Naive thymus-derived CD4-positive, alpha-beta T cell (primary cell): ENCODE results near the gene FGD2. TPM values are rescaled to one million over a fixed set of nuclear protein-coding genes. Genes with fewer than 3 reads are reported as not detected.
"Not testable (repeated sequence)": the region's sequence is repeated elsewhere in the genome, so short reads cannot be mapped to it uniquely, and the experiment has no call there.

Experiments
- ATAC-seq: fragments of 150-1000 bp; cut with Tn5 transposase; 2 replicates; pipeline ENCODE4 v1.10.0; 2021; ENCODE audit warnings: mild to moderate bottlenecking, moderate library complexity
- CTCF ChIA-PET: fragments of 350-600 bp; sonication (Branson Sonifier 250); formaldehyde crosslinking; loops from one replicate; lab custom pipeline; 2021; ENCODE audit warnings: antibody characterized with exemption; lab: Charles Lee
- POLR2A ChIA-PET: fragments of 350-600 bp; sonication (Branson Sonifier 250); formaldehyde crosslinking; loops from one replicate; lab custom pipeline; 2021; ENCODE audit warnings: antibody characterized with exemption, inconsistent platforms; lab: Charles Lee
- DNase-seq, 9 donors: peaks; one replicate each; pipeline versions ENCODE4 v3.0.0 to v3.0.0-alpha.2; 2020 to 2022; ENCODE audit warnings: mixed read lengths in 1 of 9
- H3K27ac ChIP-seq: one replicate; pipeline ENCODE4 v1.7.0; 2013; ENCODE audit warnings: mild to moderate bottlenecking, low read depth, low read length, moderate library complexity
- H3K27me3 ChIP-seq, 2 donors: one replicate each; pipeline ENCODE4 v1.7.0; 2013; ENCODE audit warnings: low read length in 2 of 2, mild to moderate bottlenecking in 2 of 2, moderate library complexity in 2 of 2; ENCODE audit not compliant: control insufficient read depth in 2 of 2, insufficient read depth in 2 of 2
- H3K36me3 ChIP-seq, 3 experiments: 1 replicate in 2 of 3; 2 replicates in 1 of 3; pipeline ENCODE4 v1.7.0; 2013; ENCODE audit warnings: low read length in 3 of 3, mild to moderate bottlenecking in 3 of 3, moderate library complexity in 1 of 3; ENCODE audit not compliant: insufficient read depth in 3 of 3, control insufficient read depth in 2 of 3
- H3K4me1 ChIP-seq, 2 donors: one replicate each; pipeline ENCODE4 v1.7.0; 2013; ENCODE audit warnings: low read length in 2 of 2, mild to moderate bottlenecking in 2 of 2, moderate library complexity in 1 of 2; ENCODE audit not compliant: control insufficient read depth in 2 of 2, insufficient read depth in 2 of 2
- H3K4me3 ChIP-seq: 2 replicates; pipeline ENCODE4 v1.7.0; 2013; ENCODE audit warnings: mild to moderate bottlenecking, low read length
- H3K9me3 ChIP-seq, 3 experiments: 1 replicate in 2 of 3; 2 replicates in 1 of 3; pipeline ENCODE4 v1.7.0; 2013; ENCODE audit warnings: low read length in 3 of 3; ENCODE audit not compliant: control insufficient read depth in 2 of 3
- H3K27ac Mint-ChIP-seq, 9 donors: one replicate each; pipeline ENCODE4 v1.8.0; 2020 to 2022; ENCODE audit warnings: mixed read lengths in 9 of 9, mild to moderate bottlenecking in 8 of 9, moderate library complexity in 5 of 9, inconsistent platforms in 2 of 9
- H3K27me3 Mint-ChIP-seq, 5 donors: one replicate each; pipeline ENCODE4 v1.8.0; 2021 to 2022; ENCODE audit warnings: mixed read lengths in 5 of 5, mild to moderate bottlenecking in 1 of 5
- H3K36me3 Mint-ChIP-seq, 5 donors: one replicate each; pipeline ENCODE4 v1.8.0; 2020 to 2022; ENCODE audit warnings: mixed read lengths in 5 of 5, mild to moderate bottlenecking in 3 of 5, inconsistent platforms in 1 of 5
- H3K4me1 Mint-ChIP-seq, 7 donors: one replicate each; pipeline ENCODE4 v1.8.0; 2020 to 2022; ENCODE audit warnings: mixed read lengths in 7 of 7, mild to moderate bottlenecking in 3 of 7, inconsistent platforms in 1 of 7
- H3K4me3 Mint-ChIP-seq, 10 donors: one replicate each; pipeline ENCODE4 v1.8.0; 2020 to 2022; ENCODE audit warnings: mild to moderate bottlenecking in 10 of 10, mixed read lengths in 10 of 10, moderate library complexity in 6 of 10, inconsistent platforms in 2 of 10
- H3K9me3 Mint-ChIP-seq, 11 donors: one replicate each; pipeline ENCODE4 v1.8.0; 2020 to 2022; ENCODE audit warnings: mixed read lengths in 11 of 11, mild to moderate bottlenecking in 4 of 11, inconsistent platforms in 1 of 11, moderate library complexity in 1 of 11
- intact Hi-C, 2 donors: fragments of 100-400 bp; cut with micrococcal nuclease; formaldehyde crosslinking; loops; one replicate each; pipeline ENCODE4 v1.15.1; 2023
- polyA plus RNA-seq, 2 donors: library from polyadenylated mRNA; unstranded; fragments of 300-500 nt; fragmentation: Illumina TruSeq; gene quantifications; one replicate each; pipeline ENCODE4 v1.2.3, GENCODE V29; 2021
- total RNA-seq, 6 experiments: library from RNA in 5 of 6; stranded (reverse) in 5 of 6; gene quantifications; 1 replicate in 5 of 6; 2 replicates in 1 of 6; pipeline ENCODE4 v1.2.3 and lab custom pipeline; 2021 to 2026

The FGD2 gene
- total and polyA plus RNA-seq, 7 experiments from 2014 or later: 0.25 to 71.9 (median 1.6) TPM

DNA sequence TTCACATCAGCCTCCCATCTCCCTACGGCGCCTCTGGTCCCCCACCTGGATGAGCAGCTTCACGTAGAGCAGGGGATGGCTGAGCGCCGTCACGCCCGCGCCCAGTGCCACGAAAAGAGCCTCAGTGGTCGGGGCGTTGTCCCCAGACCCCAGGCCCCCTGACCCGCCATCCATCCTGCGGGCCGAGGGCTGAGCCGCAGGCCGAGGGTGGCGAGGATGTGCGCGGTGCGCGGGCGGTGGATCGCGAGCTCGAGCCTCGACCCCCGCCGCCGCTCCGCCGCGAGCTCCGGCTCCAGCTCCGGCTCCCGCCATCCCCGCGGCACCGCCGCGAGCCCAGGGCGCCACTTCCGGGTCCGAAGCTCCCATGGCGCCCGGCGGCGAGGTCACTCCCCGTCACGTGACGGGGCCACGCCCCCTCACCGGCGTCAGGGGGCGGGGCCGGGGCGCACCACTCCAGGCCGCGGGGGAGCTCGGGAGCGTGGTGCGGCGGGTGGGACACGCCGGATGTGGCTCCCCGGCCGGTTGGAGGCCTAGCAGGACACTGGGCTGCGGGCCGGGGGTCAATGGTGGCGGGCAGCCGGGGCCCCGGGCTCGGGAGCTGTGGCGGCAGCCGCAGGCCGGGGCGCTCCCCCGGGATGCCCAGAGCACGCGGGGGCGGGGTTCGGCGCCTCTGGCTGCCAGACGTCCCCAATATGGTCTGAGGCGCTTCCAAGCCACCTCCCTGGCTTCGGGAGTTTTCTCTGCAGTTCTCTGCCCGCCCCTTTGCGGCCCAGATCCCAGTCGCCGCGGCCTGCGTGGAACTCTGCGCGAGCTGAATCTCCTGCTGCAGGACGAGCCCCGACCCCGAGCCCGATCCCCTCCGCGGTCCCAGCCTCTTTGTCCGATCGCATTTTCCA, 19.4 kb upstream of the FGD2 start, which contains the start of gene MTCH1:
Gene MTCH1, minus strand, starts transcription at position 389 of the 896 bp plus-strand sequence. Its CDS starts 23 bp downstream, at position 366.
- Mint-ChIP-seq H3K4me3 (peak within 1 kb of the TSS in 6 of 10 donors; percentile 98 to 100 (median 100)), H3K27me3 (peaks cover 0 to 17% (median 0%) of the 10 kb centered on the region in 5 donors), H3K36me3 (peaks cover 4 to 8% (median 4%) of the 10 kb centered on the region in 5 donors), H3K9me3 (peaks cover 0 to 3% (median 0%) of the 10 kb centered on the region in 11 donors), H3K4me1 (peaks cover 12 to 26% (median 18%) of the 10 kb centered on the region in 7 donors), H3K27ac (peak within 1 kb of the TSS in 7 of 9 donors; percentile 98 to 99 (median 99))
- ChIA-PET POLR2A (interaction anchor here (0.8 to 3.3 kb wide), 20 partner anchors 13 to 832 kb away, joined by 3 to 30 read pairs (median 4); partner anchors contain the start of genes C6orf89, PIM1, TBC1D22B and TMEM217), CTCF (interaction anchor here (0.6 to 1.7 kb wide), 7 partner anchors 28 to 707 kb away, joined by 3 to 10 read pairs (median 4); partner anchors contain the start of gene C6orf89)
- no peaks in the 10 kb centered on the region for H3K9me3 ChIP-seq
- DNase-seq (peak; percentile 85 to 98 (median 92)), ATAC-seq (peak; percentile 93)
- H3K27ac ChIP-seq: peak within 1 kb of the TSS; percentile 96
- H3K4me1 ChIP-seq: peaks cover 22 to 27% of the 10 kb centered on the region in 2 donors
- H3K27me3 ChIP-seq: no peaks in the 10 kb centered on the region
- H3K4me3 ChIP-seq: peak within 1 kb of the TSS; percentile 98
- intact Hi-C loops: loop anchor here (1.0 to 10.0 kb wide), 14 partner anchors 23 to 789 kb away; partner anchors contain the start of genes C6orf89 (in 2 of the 2), BRPF3 (in 1 of the 2), MDGA1 (in 1 of the 2) and SRSF3 (in 1 of the 2)
- peaks cover 0 to 15% (median 0%) of the 10 kb centered on the region in 3 experiments for H3K36me3 ChIP-seq

DNA sequence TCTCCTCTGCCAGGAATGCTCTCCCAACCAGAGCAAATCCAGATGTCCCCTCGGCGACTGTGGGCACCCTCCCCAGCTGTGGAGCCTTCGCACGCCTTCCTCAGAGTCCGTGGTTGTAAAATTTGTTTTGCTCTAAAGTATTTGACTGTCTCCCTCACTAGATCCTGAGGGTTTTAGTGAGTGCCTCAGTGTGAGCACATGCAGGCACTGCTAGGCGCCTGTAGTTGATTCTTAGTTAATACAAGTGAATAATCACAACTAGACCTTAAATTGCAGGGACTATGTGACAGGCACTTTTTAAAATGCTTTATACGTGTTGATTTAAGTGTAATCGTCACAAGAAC, 18.8 kb upstream of the FGD2 start:
- DNase-seq (peak in 1 of 9 donors; percentile 39), ATAC-seq (no peak)
- H3K4me3 ChIP-seq: peak overlapping the region; percentile 98
- peak overlapping the region; percentile 96 for H3K27ac ChIP-seq
- H3K9me3 ChIP-seq: no peaks in the 10 kb centered on the region
- ChIA-PET CTCF (interaction anchor here (1.0 to 1.7 kb wide), 5 partner anchors 27 to 223 kb away, joined by 3 to 10 read pairs (median 4); partner anchors contain the start of gene C6orf89), POLR2A (interaction anchor here (0.8 to 3.3 kb wide), 13 partner anchors 31 to 389 kb away, joined by 3 to 30 read pairs (median 6); partner anchors contain the start of genes C6orf89, PIM1, TBC1D22B and TMEM217)
- peaks cover 22 to 27% of the 10 kb centered on the region in 2 donors for H3K4me1 ChIP-seq
- H3K27me3 ChIP-seq: no peaks in the 10 kb centered on the region
- Mint-ChIP-seq H3K4me3 (peak overlapping the region in 6 of 10 donors; percentile 98 to 100 (median 100)), H3K4me1 (peaks cover 11 to 20% (median 14%) of the 10 kb centered on the region in 7 donors), H3K36me3 (peaks cover 3 to 6% (median 4%) of the 10 kb centered on the region in 5 donors), H3K27me3 (peaks cover 0 to 22% (median 0%) of the 10 kb centered on the region in 5 donors), H3K9me3 (peaks cover 0 to 3% (median 0%) of the 10 kb centered on the region in 11 donors), H3K27ac (peak overlapping the region in 7 of 9 donors; percentile 98 to 99 (median 99))
- peaks cover 0 to 9% (median 0%) of the 10 kb centered on the region in 3 experiments for H3K36me3 ChIP-seq
- intact Hi-C loops: loop anchor here (1.0 to 10.0 kb wide), 13 partner anchors 23 to 790 kb away; partner anchors contain the start of genes C6orf89 (in 2 of the 2), BRPF3 (in 1 of the 2), MDGA1 (in 1 of the 2) and SRSF3 (in 1 of the 2)

- peaks cover 0 to 7% (median 0%) of the 10 kb centered on the region in 3 experiments for H3K36me3 ChIP-seq
- intact Hi-C loops: loop anchor here in 1 of 2 donors (5.0 to 10.0 kb wide), 2 partner anchors 58 to 706 kb away; partner anchors contain the start of gene MDGA1
- H3K4me1 ChIP-seq: peaks cover 10% of the 10 kb centered on the region in 2 donors
- ChIA-PET CTCF (no interaction called here), POLR2A (no interaction called here)
- no peak overlapping the region for H3K27ac ChIP-seq
- no peak overlapping the region for H3K4me3 ChIP-seq
- no peaks in the 10 kb centered on the region for H3K9me3 ChIP-seq
- ATAC-seq (no peak), DNase-seq (no peak)
- Mint-ChIP-seq H3K27ac (no peak overlapping the region), H3K9me3 (peaks cover 0 to 3% (median 0%) of the 10 kb centered on the region in 11 donors), H3K4me1 (peaks cover 8 to 15% (median 12%) of the 10 kb centered on the region in 7 donors), H3K27me3 (peaks cover 0 to 40% (median 0%) of the 10 kb centered on the region in 5 donors), H3K4me3 (no peak overlapping the region), H3K36me3 (peaks cover 0 to 4% (median 0%) of the 10 kb centered on the region in 5 donors)
- H3K27me3 ChIP-seq: no peaks in the 10 kb centered on the region
Observed at GRCh38 chr6:36989264-36989663, 16.2 kb upstream of the FGD2 start.

GRCh38 chr6:36990401-36990800, 15.1 kb upstream of the FGD2 start:
- H3K27me3 Mint-ChIP-seq: peaks cover 0 to 45% (median 0%) of the 10 kb centered on the region in 5 donors
- H3K27ac ChIP-seq, H3K36me3 Mint-ChIP-seq, H3K4me3 ChIP-seq, intact Hi-C loops, H3K9me3 Mint-ChIP-seq, H3K9me3 ChIP-seq, H3K4me1 ChIP-seq, ATAC-seq, H3K27ac Mint-ChIP-seq, CTCF ChIA-PET, H3K27me3 ChIP-seq, H3K4me3 Mint-ChIP-seq, POLR2A ChIA-PET, DNase-seq, H3K36me3 ChIP-seq: not testable (repeated sequence)
- peaks cover 8 to 15% (median 12%) of the 10 kb centered on the region in 7 donors for H3K4me1 Mint-ChIP-seq

GRCh38 chr6:36997811-36998722, 7.4 kb upstream of the FGD2 start:
- ChIA-PET CTCF (interaction anchor here (0.6 kb wide), 1 partner anchor 20 kb away, joined by 3 read pairs; no protein-coding TSS in a partner anchor), POLR2A (no interaction called here)
- H3K36me3 ChIP-seq: no peaks in the 10 kb centered on the region
- Mint-ChIP-seq H3K27me3 (peaks cover 0 to 29% (median 2%) of the 10 kb centered on the region in 5 donors), H3K4me1 (peaks cover 0 to 5% (median 0%) of the 10 kb centered on the region in 7 donors), H3K27ac (no peak overlapping the region), H3K9me3 (no peaks in the 10 kb centered on the region), H3K36me3 (no peaks in the 10 kb centered on the region), H3K4me3 (no peak overlapping the region)
- intact Hi-C loops: no loop called here
- H3K4me1 ChIP-seq: no peaks in the 10 kb centered on the region
- no peaks in the 10 kb centered on the region for H3K9me3 ChIP-seq
- H3K27ac ChIP-seq: no peak overlapping the region
- H3K4me3 ChIP-seq: no peak overlapping the region
- ATAC-seq (no peak), DNase-seq (no peak)
- H3K27me3 ChIP-seq: no peaks in the 10 kb centered on the region
